GM12878 (cell line): ENCODE results near the gene IQGAP3. TPM values are rescaled to one million over a fixed set of nuclear protein-coding genes. Genes with fewer than 3 reads are reported as not detected.

ENCODE experiments used
- BACH1 ChIP-seq: fragments of 450-650 bp; IDR thresholded peaks from 2 replicates; pipeline ENCODE4 v1.6.1; 2017; ENCODE audit warnings: mild to moderate bottlenecking, borderline replicate concordance
- CEBPB ChIP-seq, 2 experiments: fragments of 150-350 bp in 1 of 2; IDR thresholded peaks; 2 replicates each; pipeline ENCODE4 v1.6.1; 2012 to 2014; ENCODE audit warnings: low read depth in 2 of 2, low read length in 2 of 2, borderline replicate concordance in 1 of 2, inconsistent platforms in 1 of 2
- HDAC6 ChIP-seq: fragments of 200-600 bp; sonication (generic); IDR thresholded peaks from one replicate; pipeline ENCODE4 v1.8.0; 2017; ENCODE audit warnings: antibody characterized with exemption; ENCODE audit not compliant: unreplicated experiment
- JUND ChIP-seq: IDR thresholded peaks from 2 replicates; pipeline ENCODE4 v1.6.1; 2012; ENCODE audit warnings: low read depth, mild to moderate bottlenecking, low read length, improper control_type of control experiment, moderate library complexity
- KDM1A ChIP-seq: fragments of 200-600 bp; sonication (generic); IDR thresholded peaks from 2 replicates; pipeline ENCODE4 v1.6.1; 2016; ENCODE audit warnings: borderline replicate concordance
- MXI1 ChIP-seq: fragments of 150-350 bp; IDR thresholded peaks from 2 replicates; pipeline ENCODE4 v1.6.1; 2011; ENCODE audit warnings: low read depth, mild to moderate bottlenecking, inconsistent platforms, low read length, improper control_type of control experiment
- MYC ChIP-seq: IDR thresholded peaks from 2 replicates; pipeline ENCODE4 v1.6.1; 2011; ENCODE audit warnings: mild to moderate bottlenecking, low read length, moderate library complexity, inconsistent platforms; ENCODE audit not compliant: insufficient read depth, insufficient replicate concordance, insufficient read length, severe bottlenecking
- NBN ChIP-seq: fragments of 450-650 bp; IDR thresholded peaks from 2 replicates; pipeline ENCODE4 v1.6.1; 2016
- NR2C1 ChIP-seq: fragments of 450-650 bp; IDR thresholded peaks from 2 replicates; pipeline ENCODE4 v1.6.1; 2017; ENCODE audit warnings: antibody characterized with exemption, mild to moderate bottlenecking, moderate library complexity
- NR2F1 ChIP-seq: fragments of 450-650 bp; conservative IDR thresholded peaks from 2 replicates; pipeline ENCODE4 v1.6.1; 2017; ENCODE audit warnings: mild to moderate bottlenecking
- NRF1 ChIP-seq: conservative IDR thresholded peaks from 2 replicates; pipeline ENCODE4 v1.6.1; 2011; ENCODE audit warnings: mild to moderate bottlenecking, low read depth, low read length, improper control_type of control experiment
- POLR2A ChIP-seq: IDR thresholded peaks from 2 replicates; pipeline ENCODE4 v1.6.1; 2011; ENCODE audit warnings: low read depth, mild to moderate bottlenecking, low read length
- POLR2AphosphoS5 ChIP-seq: IDR thresholded peaks from 2 replicates; pipeline ENCODE4 v1.6.1; 2011; ENCODE audit warnings: mild to moderate bottlenecking, low read length, inconsistent platforms
- RAD51 ChIP-seq: fragments of 450-650 bp; IDR thresholded peaks from 2 replicates; pipeline ENCODE4 v1.6.1; 2016; ENCODE audit warnings: moderate library complexity, mild to moderate bottlenecking, inconsistent platforms
- SMAD1 ChIP-seq: fragments of 450-650 bp; IDR thresholded peaks from 2 replicates; pipeline ENCODE4 v1.6.1; 2018; ENCODE audit warnings: mild to moderate bottlenecking, low read depth; ENCODE audit not compliant: partially characterized antibody
- SMARCA5 ChIP-seq: fragments of 450-650 bp; IDR thresholded peaks from 2 replicates; pipeline ENCODE4 v1.6.1; 2017; ENCODE audit warnings: mild to moderate bottlenecking
- SP1 ChIP-seq: IDR thresholded peaks from one replicate; pipeline ENCODE4 v1.6.1; 2011; ENCODE audit warnings: low read depth, low read length
- SREBF1 ChIP-seq: IDR thresholded peaks from 2 replicates; pipeline ENCODE4 v1.6.1; 2012; ENCODE audit warnings: mild to moderate bottlenecking, low read length
- SREBF2 ChIP-seq: IDR thresholded peaks from 2 replicates; pipeline ENCODE4 v1.6.1; 2012; ENCODE audit warnings: mild to moderate bottlenecking, low read length
- SUPT20H ChIP-seq: IDR thresholded peaks from 2 replicates; pipeline ENCODE4 v1.6.1; 2011; ENCODE audit warnings: low read depth, mild to moderate bottlenecking, low read length, moderate library complexity, borderline replicate concordance; ENCODE audit not compliant: control insufficient read depth
- TCF12 ChIP-seq: IDR thresholded peaks from 2 replicates; pipeline ENCODE4 v1.6.1; 2011; ENCODE audit warnings: low read depth, mild to moderate bottlenecking, low read length
- TCF3 ChIP-seq: IDR thresholded peaks from 2 replicates; pipeline ENCODE4 v1.6.1; 2012; ENCODE audit warnings: low read depth, mild to moderate bottlenecking, low read length, borderline replicate concordance; ENCODE audit not compliant: insufficient read depth
- TCF7 ChIP-seq: IDR thresholded peaks from 2 replicates; pipeline ENCODE4 v1.6.1; 2014; ENCODE audit warnings: antibody characterized with exemption, borderline replicate concordance
- polyA plus RNA-seq, 11 experiments: library from polyadenylated mRNA; depleted of rRNA in 4 of 11; unstranded in 6 of 11; stranded (reverse) in 5 of 11; fragments of >200 nt; fragmentation: Nextera tagmentation in 4 of 11; fragmentation: Illumina TruSeq in 1 of 11; extraction: Ambion mirVana in 4 of 11; extraction: Trizol in 1 of 11; gene quantifications; 1 replicate in 1 of 11; 2 replicates in 10 of 11; pipeline versions ENCODE4 v1.2.1 to v1.2.3, GENCODE V29; 2011 to 2016; ENCODE audit warnings: inconsistent platforms in 2 of 11, missing spikeins in 2 of 11, low read depth in 1 of 11
- total RNA-seq, 4 experiments: library from RNA; depleted of rRNA in 3 of 4; stranded (reverse); fragments of >200 nt in 3 of 4; fragmentation: Illumina TruSeq in 1 of 4; extraction: Trizol in 1 of 4; gene quantifications; 2 replicates each; pipeline versions ENCODE4 v1.2.1 to v1.2.3, GENCODE V29; 2013 to 2021
- TF ChIP-seq, protein P1 (sequence below): IDR thresholded peaks from 2 replicates; pipeline ENCODE4 v1.6.1; 2011; ENCODE audit warnings: low read depth, mild to moderate bottlenecking, low read length, moderate library complexity, borderline replicate concordance; ENCODE audit errors: extremely low read depth
- TF ChIP-seq, protein P2 (sequence below): IDR thresholded peaks from 2 replicates; pipeline ENCODE4 v1.6.1; 2012; ENCODE audit warnings: mild to moderate bottlenecking, low read depth, low read length
- TF ChIP-seq, protein P3 (sequence below): fragments of 450-650 bp; formaldehyde crosslinking; IDR thresholded peaks from 2 replicates; pipeline ENCODE4 v1.4.0; 2022; ENCODE audit warnings: mild to moderate bottlenecking, moderate library complexity

Gene IQGAP3
- total and polyA plus RNA-seq, 10 of the 15 experiments (the other 5 are each of a cell fraction or from before 2014, with no cell fraction given), result 1.1 to 10.7 (median 7.9) TPM

DNA sequence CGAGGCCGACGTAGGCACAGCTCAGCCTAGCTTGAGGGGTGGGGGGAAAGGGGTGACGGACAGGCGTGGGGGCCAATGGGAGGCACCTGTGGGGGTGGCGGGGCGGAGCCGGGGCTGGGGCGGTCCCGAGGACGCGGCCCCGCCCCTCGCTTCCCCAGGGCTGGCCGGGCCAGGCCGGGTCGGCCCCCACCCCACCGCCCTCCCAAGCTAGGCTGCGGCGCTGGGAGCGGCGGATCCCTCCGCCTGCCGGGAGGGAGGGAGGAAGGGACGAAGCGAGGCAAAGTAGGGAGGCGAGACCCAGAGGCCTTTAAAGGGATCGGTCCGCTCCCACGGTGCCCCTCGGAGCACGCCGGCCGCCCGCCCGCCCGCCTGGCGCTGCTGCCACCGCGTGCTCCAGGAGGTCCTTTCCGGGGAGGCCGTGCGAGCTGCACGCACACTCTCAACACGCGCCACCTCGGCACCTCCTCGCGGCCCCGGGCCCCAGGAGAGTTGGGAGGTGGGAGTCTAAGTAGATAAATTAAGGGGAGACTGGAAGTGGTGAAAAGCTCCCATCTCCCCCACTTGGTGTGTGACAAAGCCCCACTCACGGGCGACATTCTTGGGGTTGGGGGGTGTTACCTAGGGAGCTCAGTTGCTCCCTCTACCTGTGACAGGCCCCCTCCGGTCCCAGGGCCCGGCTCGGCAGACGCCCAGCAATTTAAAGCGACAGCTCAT, 71.4 kb downstream of the IQGAP3 start (continued):
- TF ChIP-seq, protein P1, sequence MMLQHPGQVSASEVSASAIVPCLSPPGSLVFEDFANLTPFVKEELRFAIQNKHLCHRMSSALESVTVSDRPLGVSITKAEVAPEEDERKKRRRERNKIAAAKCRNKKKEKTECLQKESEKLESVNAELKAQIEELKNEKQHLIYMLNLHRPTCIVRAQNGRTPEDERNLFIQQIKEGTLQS, result no peak
- TF ChIP-seq SP1, result peak; percentile 86
- no peak for TF ChIP-seq TCF7
- TF ChIP-seq TCF12, result peak; percentile 47; the same call in 1 of the 2 replicates
- no peak for TF ChIP-seq KDM1A
- no peak for TF ChIP-seq JUND
- TF ChIP-seq TCF3, result 0 out of 2 replicates have a peak, but pooled peaks have one; percentile 58
- TF ChIP-seq, protein P2, sequence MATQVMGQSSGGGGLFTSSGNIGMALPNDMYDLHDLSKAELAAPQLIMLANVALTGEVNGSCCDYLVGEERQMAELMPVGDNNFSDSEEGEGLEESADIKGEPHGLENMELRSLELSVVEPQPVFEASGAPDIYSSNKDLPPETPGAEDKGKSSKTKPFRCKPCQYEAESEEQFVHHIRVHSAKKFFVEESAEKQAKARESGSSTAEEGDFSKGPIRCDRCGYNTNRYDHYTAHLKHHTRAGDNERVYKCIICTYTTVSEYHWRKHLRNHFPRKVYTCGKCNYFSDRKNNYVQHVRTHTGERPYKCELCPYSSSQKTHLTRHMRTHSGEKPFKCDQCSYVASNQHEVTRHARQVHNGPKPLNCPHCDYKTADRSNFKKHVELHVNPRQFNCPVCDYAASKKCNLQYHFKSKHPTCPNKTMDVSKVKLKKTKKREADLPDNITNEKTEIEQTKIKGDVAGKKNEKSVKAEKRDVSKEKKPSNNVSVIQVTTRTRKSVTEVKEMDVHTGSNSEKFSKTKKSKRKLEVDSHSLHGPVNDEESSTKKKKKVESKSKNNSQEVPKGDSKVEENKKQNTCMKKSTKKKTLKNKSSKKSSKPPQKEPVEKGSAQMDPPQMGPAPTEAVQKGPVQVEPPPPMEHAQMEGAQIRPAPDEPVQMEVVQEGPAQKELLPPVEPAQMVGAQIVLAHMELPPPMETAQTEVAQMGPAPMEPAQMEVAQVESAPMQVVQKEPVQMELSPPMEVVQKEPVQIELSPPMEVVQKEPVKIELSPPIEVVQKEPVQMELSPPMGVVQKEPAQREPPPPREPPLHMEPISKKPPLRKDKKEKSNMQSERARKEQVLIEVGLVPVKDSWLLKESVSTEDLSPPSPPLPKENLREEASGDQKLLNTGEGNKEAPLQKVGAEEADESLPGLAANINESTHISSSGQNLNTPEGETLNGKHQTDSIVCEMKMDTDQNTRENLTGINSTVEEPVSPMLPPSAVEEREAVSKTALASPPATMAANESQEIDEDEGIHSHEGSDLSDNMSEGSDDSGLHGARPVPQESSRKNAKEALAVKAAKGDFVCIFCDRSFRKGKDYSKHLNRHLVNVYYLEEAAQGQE, result no peak
- no peak for TF ChIP-seq CEBPB (IDR thresholded peaks at IDR 0.05; ENCODE audit: borderline replicate concordance in 1 of 2, low read depth in 2 of 2, low read length in 2 of 2)
- TF ChIP-seq NBN, result 0 out of 2 replicates have a peak, but pooled peaks have one; percentile 68
- TF ChIP-seq POLR2AphosphoS5, result peak; percentile 82
- TF ChIP-seq, protein P3, sequence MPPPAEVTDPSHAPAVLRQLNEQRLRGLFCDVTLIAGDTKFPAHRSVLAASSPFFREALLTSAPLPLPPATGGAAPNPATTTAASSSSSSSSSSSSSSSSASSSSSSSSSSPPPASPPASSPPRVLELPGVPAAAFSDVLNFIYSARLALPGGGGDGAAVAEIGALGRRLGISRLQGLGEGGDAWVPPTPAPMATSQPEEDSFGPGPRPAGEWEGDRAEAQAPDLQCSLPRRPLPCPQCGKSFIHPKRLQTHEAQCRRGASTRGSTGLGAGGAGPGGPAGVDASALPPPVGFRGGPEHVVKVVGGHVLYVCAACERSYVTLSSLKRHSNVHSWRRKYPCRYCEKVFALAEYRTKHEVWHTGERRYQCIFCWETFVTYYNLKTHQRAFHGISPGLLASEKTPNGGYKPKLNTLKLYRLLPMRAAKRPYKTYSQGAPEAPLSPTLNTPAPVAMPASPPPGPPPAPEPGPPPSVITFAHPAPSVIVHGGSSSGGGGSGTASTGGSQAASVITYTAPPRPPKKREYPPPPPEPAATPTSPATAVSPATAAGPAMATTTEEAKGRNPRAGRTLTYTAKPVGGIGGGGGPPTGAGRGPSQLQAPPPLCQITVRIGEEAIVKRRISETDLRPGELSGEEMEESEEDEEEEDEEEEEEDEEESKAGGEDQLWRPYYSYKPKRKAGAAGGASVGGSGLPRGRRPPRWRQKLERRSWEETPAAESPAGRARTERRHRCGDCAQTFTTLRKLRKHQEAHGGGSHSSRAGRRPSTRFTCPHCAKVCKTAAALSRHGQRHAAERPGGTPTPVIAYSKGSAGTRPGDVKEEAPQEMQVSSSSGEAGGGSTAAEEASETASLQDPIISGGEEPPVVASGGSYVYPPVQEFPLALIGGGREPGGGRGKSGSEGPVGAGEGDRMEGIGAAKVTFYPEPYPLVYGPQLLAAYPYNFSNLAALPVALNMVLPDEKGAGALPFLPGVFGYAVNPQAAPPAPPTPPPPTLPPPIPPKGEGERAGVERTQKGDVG (CRISPR knock-in tag), result no peak
- peak; percentile 80 for TF ChIP-seq MXI1
- TF ChIP-seq HDAC6, result no peak
- TF ChIP-seq MYC, result peak; percentile 90
- no peak for TF ChIP-seq SREBF2
- no peak for TF ChIP-seq SMAD1
- no peak for TF ChIP-seq SREBF1
- peak; percentile 88 for TF ChIP-seq POLR2A
- TF ChIP-seq NR2C1, result no peak
- TF ChIP-seq NRF1, result no peak
- peak; percentile 89 for TF ChIP-seq BACH1
- peak; percentile 47 for TF ChIP-seq NR2F1
- no peak for TF ChIP-seq SUPT20H
- TF ChIP-seq SMARCA5, result no peak; the same call in 1 of the 2 replicates
- TF ChIP-seq RAD51, result no peak
